UCSD-AML1 (cell line): ENCODE results near the gene DISC1.

ENCODE experiments used
- DNase-seq: peaks from one replicate; lab custom pipeline; 2025; ENCODE audit not compliant: unreplicated experiment; lab: John Stamatoyannopoulos, UW

The DISC1 gene

DNA sequence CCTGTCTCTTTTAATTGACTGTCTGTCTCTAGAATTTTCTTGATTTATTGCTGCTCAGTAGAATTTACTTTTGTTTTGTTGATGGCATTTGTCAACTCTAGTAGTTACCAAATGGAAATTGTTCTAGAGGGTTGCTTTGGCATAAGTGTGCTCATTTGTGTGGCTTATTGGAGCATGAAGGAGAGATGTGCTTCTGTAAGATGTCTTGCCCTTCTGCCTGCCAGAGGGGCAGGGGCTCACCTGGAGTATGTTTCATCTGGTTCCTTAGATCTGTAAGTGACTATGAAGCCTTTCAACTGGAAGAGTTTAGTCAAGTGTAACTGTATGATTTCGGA lies 345.5 kb downstream of the DISC1 start:
- no peak for DNase-seq

- DNase-seq: no peak
These were observed 347.2 kb downstream of the DISC1 start for GRCh38 chr1:231973830-231974229.

- DNase-seq: no peak
These were observed 349.6 kb downstream of the DISC1 start for GRCh38 chr1:231976231-231976630.

DNA sequence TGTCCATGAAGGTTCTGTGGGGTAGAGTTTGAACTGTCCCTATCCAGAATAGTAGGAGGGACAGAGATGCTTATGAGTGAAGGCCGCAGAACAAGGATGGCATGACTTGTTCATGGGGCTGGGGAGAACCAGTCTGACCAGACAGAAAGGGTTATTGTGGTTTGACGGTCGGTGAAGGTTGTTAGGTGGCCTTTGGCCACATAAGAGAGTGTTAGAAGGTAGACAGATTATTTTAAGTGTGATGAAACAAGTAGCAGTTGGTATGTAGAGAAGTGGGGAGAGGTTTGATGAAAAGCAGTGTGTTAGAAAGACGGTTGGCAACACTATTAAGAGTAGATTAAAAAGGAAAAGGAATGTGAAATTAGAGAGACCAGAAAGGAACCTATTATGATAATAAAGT lies 355.1 kb downstream of the DISC1 start:
- no peak for DNase-seq

- no peak for DNase-seq
These were observed 356.4 kb downstream of the DISC1 start for GRCh38 chr1:231982871-231983587.

GRCh38 chr1:231983588-231984193 lies 357.1 kb downstream of the DISC1 start:
- no peak for DNase-seq

GRCh38 chr1:231985296-231986023 lies 358.9 kb downstream of the DISC1 start:
- no peak for DNase-seq

GRCh38 chr1:231986631-231987336 lies 360.2 kb downstream of the DISC1 start:
- DNase-seq: no peak

- no peak for DNase-seq
These were observed 363.8 kb downstream of the DISC1 start for GRCh38 chr1:231990388-231990787.

GRCh38 chr1:231991231-231991630 lies 364.6 kb downstream of the DISC1 start:
- DNase-seq: no peak

DNA sequence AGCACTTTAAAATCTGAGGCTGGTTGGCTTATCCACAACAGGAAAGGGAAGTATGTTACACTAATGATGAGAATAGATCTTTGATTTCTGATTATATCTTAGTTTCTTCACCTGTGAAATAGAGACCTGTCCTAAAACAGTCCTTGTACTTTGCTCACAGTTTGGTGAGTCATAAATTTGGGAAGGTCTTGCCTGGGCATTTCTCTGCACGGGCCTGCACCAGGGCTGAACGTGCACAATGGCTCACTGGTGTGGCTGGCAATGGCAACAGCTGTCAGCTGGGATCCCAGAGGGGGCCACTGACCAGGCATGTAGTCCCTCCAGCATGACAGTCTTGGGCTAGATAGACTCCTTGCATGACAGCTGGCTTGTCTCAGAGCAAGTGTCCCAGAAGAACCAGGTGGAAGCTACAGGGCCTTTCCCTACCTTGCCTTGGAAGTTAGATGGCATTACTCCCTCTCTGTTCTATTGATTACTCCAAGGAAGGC lies 367.4 kb downstream of the DISC1 start:
- no peak for DNase-seq

- no peak for DNase-seq
These were observed 372.2 kb downstream of the DISC1 start for GRCh38 chr1:231998791-231999190.

GRCh38 chr1:232005300-232005699 lies 378.7 kb downstream of the DISC1 start:
- DNase-seq: no peak

- DNase-seq: no peak
These were observed 383.2 kb downstream of the DISC1 start for GRCh38 chr1:232009741-232010140.

GRCh38 chr1:232011961-232012360 lies 385.4 kb downstream of the DISC1 start:
- DNase-seq: no peak

DNA sequence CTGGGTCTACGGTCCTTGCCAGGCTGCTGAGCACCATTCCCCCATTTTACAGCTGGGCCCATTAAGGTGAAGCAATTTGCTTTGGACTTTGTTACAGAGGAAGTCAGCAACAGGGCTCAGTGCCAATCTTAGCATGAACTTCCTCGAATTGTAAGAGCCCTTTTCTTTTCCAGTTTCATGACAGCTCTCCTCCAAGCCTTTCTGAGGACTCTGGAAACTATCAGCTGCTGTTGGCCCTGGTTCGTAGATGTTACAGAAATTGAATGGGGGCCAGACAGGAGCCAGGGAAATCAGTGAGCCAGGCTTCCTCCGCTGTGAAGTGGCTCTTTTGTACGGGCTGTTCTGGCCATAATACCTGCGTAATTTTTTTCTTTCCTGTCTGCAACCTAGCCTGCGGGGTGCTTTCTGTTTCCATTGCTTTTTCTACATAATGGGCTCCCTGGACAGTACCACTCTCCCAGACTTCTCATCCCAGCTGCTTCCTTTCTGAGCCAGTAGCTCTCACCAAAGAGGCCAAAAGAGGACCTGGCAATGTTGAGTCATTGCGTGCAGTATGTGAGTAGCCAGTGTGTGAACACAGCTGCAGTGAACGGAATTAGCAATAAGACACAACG lies 386.3 kb downstream of the DISC1 start:
- no peak for DNase-seq

- no peak for DNase-seq
These were observed 388.4 kb downstream of the DISC1 start for GRCh38 chr1:232014941-232015340.

GRCh38 chr1:232016616-232017015 lies 390.0 kb downstream of the DISC1 start:
- DNase-seq: no peak

DNA sequence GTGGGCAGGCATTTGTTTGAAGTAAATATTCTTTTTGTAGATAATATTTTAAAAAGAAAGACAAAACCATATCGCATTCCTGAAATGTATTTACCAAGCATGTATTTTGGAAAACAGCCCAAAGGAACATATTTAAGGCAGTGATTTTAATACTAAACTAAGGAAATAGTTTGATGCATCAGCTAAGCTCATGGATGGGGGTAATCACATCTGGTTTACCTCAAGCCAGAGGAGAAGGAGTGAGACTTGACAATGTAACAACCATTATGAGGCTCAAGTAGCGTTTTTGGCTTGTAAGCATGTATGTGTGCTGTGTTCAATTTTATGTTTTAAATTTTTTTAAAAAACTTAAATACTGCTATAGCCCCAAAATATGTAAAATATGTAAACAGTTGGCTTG lies 390.5 kb downstream of the DISC1 start:
- no peak for DNase-seq

- no peak for DNase-seq
These were observed 391.2 kb downstream of the DISC1 start for GRCh38 chr1:232017759-232018158.
